CD4-positive, alpha-beta T cell treated with Interleukin-2 at 100 ng/mL for 4 hours (primary cell): ENCODE results near the gene IFITM10.

Experiments used
- DNase-seq: peaks from one replicate; pipeline ENCODE4 v3.0.0-alpha.2; 2020; ENCODE audit warnings: low spot score

Gene IFITM10

GRCh38 chr11:1707751-1708150 is 42.6 kb downstream of the IFITM10 start:
- DNase-seq = no peak

GRCh38 chr11:1706634-1707400 is 43.6 kb downstream of the IFITM10 start:
- peak; percentile 11 for DNase-seq

GRCh38 chr11:1705126-1706052 is 45.0 kb downstream of the IFITM10 start:
- peak; percentile 16 for DNase-seq

GRCh38 chr11:1703146-1703545 is 47.2 kb downstream of the IFITM10 start:
- no peak for DNase-seq

- DNase-seq = no peak
Observed at GRCh38 chr11:1702506-1702905, 47.9 kb downstream of the IFITM10 start.

GRCh38 chr11:1701091-1701807 is 49.1 kb downstream of the IFITM10 start:
- no peak for DNase-seq

GRCh38 chr11:1699771-1700170 is 50.6 kb downstream of the IFITM10 start:
- no peak for DNase-seq

GRCh38 chr11:1696608-1697570 is 53.5 kb downstream of the IFITM10 start, which contains the start of gene KRTAP5-6:
TSS of gene KRTAP5-6 (plus strand) at chr11:1697195. CDS start at chr11:1697246, 51 bp downstream.
- DNase-seq = no peak

GRCh38 chr11:1695548-1696108 is 54.8 kb downstream of the IFITM10 start:
- DNase-seq = no peak

- no peak for DNase-seq
Observed at GRCh38 chr11:1694846-1695547, 55.4 kb downstream of the IFITM10 start.

GRCh38 chr11:1694064-1694845 is 56.1 kb downstream of the IFITM10 start:
- peak; percentile 77 for DNase-seq

- peak; percentile 63 for DNase-seq
Observed at GRCh38 chr11:1693327-1694063, 56.9 kb downstream of the IFITM10 start.

GRCh38 chr11:1692708-1693326 is 57.6 kb downstream of the IFITM10 start:
- DNase-seq = no peak

- DNase-seq = no peak
Observed at GRCh38 chr11:1691878-1692707, 58.3 kb downstream of the IFITM10 start.

- no peak for DNase-seq
Observed at GRCh38 chr11:1691026-1691877, 59.1 kb downstream of the IFITM10 start.
